ENCODE measurements around the gene SLC39A7. TPM values are rescaled to one million over a fixed set of nuclear protein-coding genes. Genes with fewer than 3 reads are reported as not detected.

Gene SLC39A7
- total and polyA plus RNA-seq, 2 of the 13 experiments (the other 11 are each of a cell fraction or from before 2014, with no cell fraction given) = 142 to 229 TPM

- H3K79me2 ChIP-seq (ENCODE audit: insufficient read depth, low read length) = no peaks in the 10 kb centered on the region
- no peak overlapping the region for H3K27ac ChIP-seq (ENCODE audit: extremely low read length, insufficient read depth, low read length)
- in situ Hi-C loops (cut with HindIII; ENCODE audit: extremely low pct_ligation_motif_present, low pct_unique_long_range_greater_than_20kb) = no loop called here
- no peaks in the 10 kb centered on the region for H3K36me3 ChIP-seq (replicated peaks in 1 of 2; ENCODE audit: control insufficient read depth in 1 of 2, insufficient read depth in 2 of 2, low read length in 2 of 2)
- peaks cover 2 to 11% of the 10 kb centered on the region in 2 experiments; a peak in 2 of 5 replicates for H3K27me3 ChIP-seq (ENCODE audit: control insufficient read depth in 1 of 2, insufficient read depth in 2 of 2, low read length in 2 of 2)
- no peak overlapping the region for H3K4me2 ChIP-seq (ENCODE audit: low read depth, low read length)
- TF ChIP-seq ZKSCAN1 (IDR thresholded peaks at IDR 0.05; ENCODE audit: low read length) (no peak), HNRNPK (IDR thresholded peaks at IDR 0.05; ENCODE audit: low read depth, low read length, poor library complexity, severe bottlenecking) (peak; percentile 95)
- ATAC-seq = no peak
- ChIA-PET CTCF (ENCODE audit: low intra/inter-chr PET ratio, low total read pairs) (no interaction called here), POLR2A (no interaction called here)
- intact Hi-C loops (cut with micrococcal nuclease; ENCODE audit: unreplicated experiment) = no loop called here
- H3K4me1 ChIP-seq (ENCODE audit: insufficient read depth, low read length) = peaks cover 20% of the 10 kb centered on the region
- no peak for FAIRE-seq
- H3K9ac ChIP-seq (ENCODE audit: insufficient read depth, low read depth, low read length) = no peak overlapping the region
- DNase-seq (ENCODE audit: low spot score) = no peak
- no peaks in the 10 kb centered on the region for H4K20me1 ChIP-seq (ENCODE audit: insufficient read depth, low read length)
- H2AFZ ChIP-seq (ENCODE audit: low read length) = no peak overlapping the region
- no TSS peak for BruUV-seq (replicated peaks)
- H3K9me3 ChIP-seq (ENCODE audit: low read length) = peaks cover 19% of the 10 kb centered on the region; the same call in 1 of the 2 replicates
- H3K4me3 ChIP-seq (replicated peaks in 1 of 3; ENCODE audit: insufficient read depth in 1 of 3, low read depth in 2 of 3, low read length in 3 of 3) = no peak overlapping the region
- 33% methylated on average over 4 of the region's 4 CpGs for WGBS (ENCODE audit: low lambda C conversion rate)
Measured at GRCh38 chr6:33185654-33186187, 14.9 kb upstream of the SLC39A7 start.

- POLR2A ChIA-PET = no interaction called here
- peaks cover 0 to 15% of the 10 kb centered on the region in 2 experiments; a peak in 2 of 5 replicates for H3K27me3 ChIP-seq (ENCODE audit: control insufficient read depth in 1 of 2, insufficient read depth in 2 of 2, low read length in 2 of 2)
- H3K4me2 ChIP-seq (ENCODE audit: low read depth, low read length) = no peak overlapping the region
- H3K9me3 ChIP-seq (ENCODE audit: low read length) = peaks cover 15% of the 10 kb centered on the region; the same call in 1 of the 2 replicates
- in situ Hi-C loops (cut with HindIII; ENCODE audit: extremely low pct_ligation_motif_present, low pct_unique_long_range_greater_than_20kb) (no loop called here), intact Hi-C loops (cut with micrococcal nuclease; ENCODE audit: unreplicated experiment) (no loop called here)
- WGBS (ENCODE audit: low lambda C conversion rate) = 16% methylated on average over 1 of the region's 1 CpG
- DNase-seq (ENCODE audit: low spot score) = no peak
- no peak for FAIRE-seq
- no peak overlapping the region for H3K4me3 ChIP-seq (replicated peaks in 1 of 3; ENCODE audit: insufficient read depth in 1 of 3, low read depth in 2 of 3, low read length in 3 of 3)
- no peaks in the 10 kb centered on the region for H4K20me1 ChIP-seq (ENCODE audit: insufficient read depth, low read length)
- no peak overlapping the region for H3K9ac ChIP-seq (ENCODE audit: insufficient read depth, low read depth, low read length)
- CTCF ChIA-PET (ENCODE audit: low intra/inter-chr PET ratio, low total read pairs) = no interaction called here
- H3K36me3 ChIP-seq (replicated peaks in 1 of 2; ENCODE audit: control insufficient read depth in 1 of 2, insufficient read depth in 2 of 2, low read length in 2 of 2) = no peaks in the 10 kb centered on the region
- no peaks in the 10 kb centered on the region for H3K79me2 ChIP-seq (ENCODE audit: insufficient read depth, low read length)
- no peak overlapping the region for H2AFZ ChIP-seq (ENCODE audit: low read length)
- ATAC-seq = no peak
- H3K4me1 ChIP-seq (ENCODE audit: insufficient read depth, low read length) = peaks cover 34% of the 10 kb centered on the region
- H3K27ac ChIP-seq (ENCODE audit: extremely low read length, insufficient read depth, low read length) = no peak overlapping the region
- no TSS peak for BruUV-seq (replicated peaks)
- TF ChIP-seq ZNF891 (CRISPR knock-in tag; IDR thresholded peaks at IDR 0.05) (no peak), ZNF607 (CRISPR knock-in tag; IDR thresholded peaks at IDR 0.05; ENCODE audit: borderline replicate concordance) (no peak), SMYD3 (CRISPR knock-in tag; IDR thresholded peaks at IDR 0.05) (no peak), SP2 (CRISPR knock-in tag; IDR thresholded peaks at IDR 0.05) (no peak), ZFP36L1 (CRISPR knock-in tag; IDR thresholded peaks at IDR 0.05) (no peak), ZNF547 (CRISPR knock-in tag; IDR thresholded peaks at IDR 0.05) (no peak), HDAC2 (CRISPR knock-in tag; IDR thresholded peaks at IDR 0.05) (no peak), SNRNP70 (IDR thresholded peaks at IDR 0.05; ENCODE audit: low read depth, low read length) (no peak), SP140L (CRISPR knock-in tag; IDR thresholded peaks at IDR 0.05; ENCODE audit: borderline replicate concordance) (no peak), ZNF44 (CRISPR knock-in tag; IDR thresholded peaks at IDR 0.05) (no peak), ATM (IDR thresholded peaks at IDR 0.05; ENCODE audit: borderline replicate concordance) (no peak), MTF2 (CRISPR knock-in tag; IDR thresholded peaks at IDR 0.05; ENCODE audit: borderline replicate concordance) (no peak), MIER2 (CRISPR knock-in tag; IDR thresholded peaks at IDR 0.05) (no peak)
- TF ChIP-seq, protein P1, sequence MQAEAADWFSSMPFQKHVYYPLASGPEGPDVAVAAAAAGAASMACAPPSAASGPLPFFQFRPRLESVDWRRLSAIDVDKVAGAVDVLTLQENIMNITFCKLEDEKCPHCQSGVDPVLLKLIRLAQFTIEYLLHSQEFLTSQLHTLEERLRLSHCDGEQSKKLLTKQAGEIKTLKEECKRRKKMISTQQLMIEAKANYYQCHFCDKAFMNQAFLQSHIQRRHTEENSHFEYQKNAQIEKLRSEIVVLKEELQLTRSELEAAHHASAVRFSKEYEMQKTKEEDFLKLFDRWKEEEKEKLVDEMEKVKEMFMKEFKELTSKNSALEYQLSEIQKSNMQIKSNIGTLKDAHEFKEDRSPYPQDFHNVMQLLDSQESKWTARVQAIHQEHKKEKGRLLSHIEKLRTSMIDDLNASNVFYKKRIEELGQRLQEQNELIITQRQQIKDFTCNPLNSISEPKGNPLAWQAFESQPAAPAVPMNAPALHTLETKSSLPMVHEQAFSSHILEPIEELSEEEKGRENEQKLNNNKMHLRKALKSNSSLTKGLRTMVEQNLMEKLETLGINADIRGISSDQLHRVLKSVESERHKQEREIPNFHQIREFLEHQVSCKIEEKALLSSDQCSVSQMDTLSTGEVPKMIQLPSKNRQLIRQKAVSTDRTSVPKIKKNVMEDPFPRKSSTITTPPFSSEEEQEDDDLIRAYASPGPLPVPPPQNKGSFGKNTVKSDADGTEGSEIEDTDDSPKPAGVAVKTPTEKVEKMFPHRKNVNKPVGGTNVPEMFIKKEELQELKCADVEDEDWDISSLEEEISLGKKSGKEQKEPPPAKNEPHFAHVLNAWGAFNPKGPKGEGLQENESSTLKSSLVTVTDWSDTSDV (CRISPR knock-in tag; IDR thresholded peaks at IDR 0.05) = no peak
- TF ChIP-seq, protein P2, sequence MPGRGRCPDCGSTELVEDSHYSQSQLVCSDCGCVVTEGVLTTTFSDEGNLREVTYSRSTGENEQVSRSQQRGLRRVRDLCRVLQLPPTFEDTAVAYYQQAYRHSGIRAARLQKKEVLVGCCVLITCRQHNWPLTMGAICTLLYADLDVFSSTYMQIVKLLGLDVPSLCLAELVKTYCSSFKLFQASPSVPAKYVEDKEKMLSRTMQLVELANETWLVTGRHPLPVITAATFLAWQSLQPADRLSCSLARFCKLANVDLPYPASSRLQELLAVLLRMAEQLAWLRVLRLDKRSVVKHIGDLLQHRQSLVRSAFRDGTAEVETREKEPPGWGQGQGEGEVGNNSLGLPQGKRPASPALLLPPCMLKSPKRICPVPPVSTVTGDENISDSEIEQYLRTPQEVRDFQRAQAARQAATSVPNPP (CRISPR knock-in tag; IDR thresholded peaks at IDR 0.05) = no peak
Measured at GRCh38 chr6:33187809-33188208, 12.9 kb upstream of the SLC39A7 start.
